ENCODE measurements around the gene FGFRL1.
"Not testable (repeated sequence)": the region's sequence is repeated elsewhere in the genome, so short reads cannot be mapped to it uniquely, and the experiment has no call there.

The FGFRL1 gene

GRCh38 chr4:1053080-1053661, 41.7 kb downstream of the FGFRL1 start:
- no peak for DNase-seq (ENCODE audit: low read depth in 1 of 2, low spot score in 1 of 2)
- TF ChIP-seq, protein P1, sequence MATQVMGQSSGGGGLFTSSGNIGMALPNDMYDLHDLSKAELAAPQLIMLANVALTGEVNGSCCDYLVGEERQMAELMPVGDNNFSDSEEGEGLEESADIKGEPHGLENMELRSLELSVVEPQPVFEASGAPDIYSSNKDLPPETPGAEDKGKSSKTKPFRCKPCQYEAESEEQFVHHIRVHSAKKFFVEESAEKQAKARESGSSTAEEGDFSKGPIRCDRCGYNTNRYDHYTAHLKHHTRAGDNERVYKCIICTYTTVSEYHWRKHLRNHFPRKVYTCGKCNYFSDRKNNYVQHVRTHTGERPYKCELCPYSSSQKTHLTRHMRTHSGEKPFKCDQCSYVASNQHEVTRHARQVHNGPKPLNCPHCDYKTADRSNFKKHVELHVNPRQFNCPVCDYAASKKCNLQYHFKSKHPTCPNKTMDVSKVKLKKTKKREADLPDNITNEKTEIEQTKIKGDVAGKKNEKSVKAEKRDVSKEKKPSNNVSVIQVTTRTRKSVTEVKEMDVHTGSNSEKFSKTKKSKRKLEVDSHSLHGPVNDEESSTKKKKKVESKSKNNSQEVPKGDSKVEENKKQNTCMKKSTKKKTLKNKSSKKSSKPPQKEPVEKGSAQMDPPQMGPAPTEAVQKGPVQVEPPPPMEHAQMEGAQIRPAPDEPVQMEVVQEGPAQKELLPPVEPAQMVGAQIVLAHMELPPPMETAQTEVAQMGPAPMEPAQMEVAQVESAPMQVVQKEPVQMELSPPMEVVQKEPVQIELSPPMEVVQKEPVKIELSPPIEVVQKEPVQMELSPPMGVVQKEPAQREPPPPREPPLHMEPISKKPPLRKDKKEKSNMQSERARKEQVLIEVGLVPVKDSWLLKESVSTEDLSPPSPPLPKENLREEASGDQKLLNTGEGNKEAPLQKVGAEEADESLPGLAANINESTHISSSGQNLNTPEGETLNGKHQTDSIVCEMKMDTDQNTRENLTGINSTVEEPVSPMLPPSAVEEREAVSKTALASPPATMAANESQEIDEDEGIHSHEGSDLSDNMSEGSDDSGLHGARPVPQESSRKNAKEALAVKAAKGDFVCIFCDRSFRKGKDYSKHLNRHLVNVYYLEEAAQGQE (IDR thresholded peaks at IDR 0.05; ENCODE audit: insufficient replicate concordance, low read depth) = no peak
- TF ChIP-seq POLR2AphosphoS5 (IDR thresholded peaks at IDR 0.05; ENCODE audit: low read depth) (no peak), CTCF (IDR thresholded peaks at IDR 0.05; ENCODE audit: insufficient read depth, low read length) (no peak), GABPA (IDR thresholded peaks at IDR 0.05; ENCODE audit: low read depth) (no peak), SPI1 (IDR thresholded peaks at IDR 0.05; ENCODE audit: borderline replicate concordance, low read depth) (no peak)
- H3K27me3 ChIP-seq (ENCODE audit: insufficient read depth, poor library complexity, severe bottlenecking) = peaks cover 9% of the 10 kb centered on the region
- H3K4me3 ChIP-seq (replicated peaks; ENCODE audit: insufficient read depth, low read length) = no peak overlapping the region
- H3K27ac ChIP-seq (replicated peaks) = no peak overlapping the region

DNA sequence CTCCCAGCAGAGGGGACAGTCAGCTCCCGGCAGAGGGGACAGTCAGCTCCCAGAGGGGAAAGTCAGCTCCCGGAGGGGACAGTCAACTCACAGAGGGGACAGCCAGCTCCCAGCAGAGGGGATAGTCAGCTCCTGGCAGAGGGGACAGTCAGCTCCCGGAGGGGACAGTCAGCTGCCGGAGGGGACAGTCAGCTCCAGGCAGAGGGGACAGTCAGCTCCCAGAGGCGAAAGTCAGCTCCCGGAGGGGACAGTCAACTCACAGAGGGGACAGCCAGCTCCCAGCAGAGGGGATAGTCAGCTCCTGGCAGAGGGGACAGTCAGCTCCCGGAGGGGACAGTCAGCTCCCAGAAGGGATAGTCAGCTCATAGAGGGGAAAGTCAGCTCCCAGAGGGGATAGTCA, 42.5 kb downstream of the FGFRL1 start:
- not testable (repeated sequence) for H3K27me3 ChIP-seq (ENCODE audit: insufficient read depth, poor library complexity, severe bottlenecking); DNase-seq (ENCODE audit: low read depth in 1 of 2, low spot score in 1 of 2); H3K27ac ChIP-seq (replicated peaks); H3K4me3 ChIP-seq (replicated peaks; ENCODE audit: insufficient read depth, low read length)

- H3K27ac ChIP-seq (replicated peaks); H3K27me3 ChIP-seq (ENCODE audit: insufficient read depth, poor library complexity, severe bottlenecking); DNase-seq (ENCODE audit: low read depth in 1 of 2, low spot score in 1 of 2); H3K4me3 ChIP-seq (replicated peaks; ENCODE audit: insufficient read depth, low read length): not testable (repeated sequence)
Observed at GRCh38 chr4:1054696-1055242, 43.3 kb downstream of the FGFRL1 start.

DNA sequence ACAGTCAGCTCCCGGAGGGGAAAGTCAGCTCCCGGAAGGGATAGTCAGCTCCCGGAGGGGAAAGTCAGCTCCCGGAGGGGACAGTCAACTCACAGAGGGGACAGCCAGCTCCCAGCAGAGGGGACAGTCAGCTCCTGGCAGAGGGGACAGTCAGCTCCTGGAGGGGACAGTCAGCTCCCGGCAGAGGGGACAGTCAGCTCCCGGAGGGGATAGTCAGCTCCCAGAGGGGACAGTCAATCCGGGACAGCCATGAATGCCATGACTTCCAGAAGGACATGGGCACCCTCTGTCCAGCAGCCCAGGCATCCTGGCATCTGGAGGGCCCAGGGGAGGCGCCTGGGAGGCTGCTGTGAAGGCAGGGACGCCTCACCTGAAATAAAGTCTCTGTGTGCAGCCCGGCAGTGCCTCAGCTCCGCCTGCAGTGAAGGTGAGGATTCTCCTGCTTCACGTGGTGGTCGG, 43.8 kb downstream of the FGFRL1 start:
- not testable (repeated sequence) for H3K27ac ChIP-seq (replicated peaks); DNase-seq (ENCODE audit: low read depth in 1 of 2, low spot score in 1 of 2); H3K4me3 ChIP-seq (replicated peaks; ENCODE audit: insufficient read depth, low read length); H3K27me3 ChIP-seq (ENCODE audit: insufficient read depth, poor library complexity, severe bottlenecking)

- peak in 1 of 2 experiments; percentile 60 for DNase-seq (ENCODE audit: low read depth in 1 of 2, low spot score in 1 of 2)
- Histone ChIP-seq H3K27me3 (ENCODE audit: insufficient read depth, poor library complexity, severe bottlenecking) (peaks cover 9% of the 10 kb centered on the region), H3K27ac (replicated peaks) (no peak overlapping the region), H3K4me3 (replicated peaks; ENCODE audit: insufficient read depth, low read length) (peak overlapping the region; percentile 21)
- TF ChIP-seq POLR2AphosphoS5 (IDR thresholded peaks at IDR 0.05; ENCODE audit: low read depth) = 0 out of 2 replicates have a peak, but pooled peaks have one; percentile 26
- TF ChIP-seq, protein P1 (IDR thresholded peaks at IDR 0.05; ENCODE audit: insufficient replicate concordance, low read depth) = no peak
- no peak for TF ChIP-seq CTCF (IDR thresholded peaks at IDR 0.05; ENCODE audit: insufficient read depth, low read length)
- TF ChIP-seq SPI1 (IDR thresholded peaks at IDR 0.05; ENCODE audit: borderline replicate concordance, low read depth) = peak; percentile 52; the same call in 1 of the 2 replicates
- TF ChIP-seq GABPA (IDR thresholded peaks at IDR 0.05; ENCODE audit: low read depth) = no peak
Observed at GRCh38 chr4:1055721-1056590, 44.5 kb downstream of the FGFRL1 start.
